BE2C (cell line): ENCODE results near the gene EXOC4.

ENCODE experiments used
- DNase-seq: peaks from one replicate; pipeline ENCODE4 v3.0.0-alpha.2; 2020
- H3K27me3 ChIP-seq: fragments of 250-450 bp; sonication (Bioruptor Pico); 2 replicates; pipeline ENCODE4 v1.5.1; 2020; ENCODE audit warnings: mild to moderate bottlenecking
- H3K36me3 ChIP-seq: fragments of 250-450 bp; sonication (Bioruptor Pico); 2 replicates; pipeline ENCODE4 v1.5.1; 2020; ENCODE audit warnings: mild to moderate bottlenecking
- H3K4me1 ChIP-seq: fragments of 250-450 bp; sonication (Bioruptor Pico); 2 replicates; pipeline ENCODE4 v1.5.1; 2020
- H3K4me3 ChIP-seq: 2 replicates; pipeline ENCODE4 v1.5.1; 2011; ENCODE audit warnings: low read depth, low read length
- H3K9me3 ChIP-seq: fragments of 250-450 bp; sonication (Bioruptor Pico); 2 replicates; pipeline ENCODE4 v1.5.1; 2020
- TF ChIP-seq, protein P1 (sequence below): IDR thresholded peaks from 2 replicates; pipeline ENCODE4 v1.5.1; 2012; ENCODE audit warnings: mild to moderate bottlenecking, low read depth, low read length

EXOC4 gene

DNA sequence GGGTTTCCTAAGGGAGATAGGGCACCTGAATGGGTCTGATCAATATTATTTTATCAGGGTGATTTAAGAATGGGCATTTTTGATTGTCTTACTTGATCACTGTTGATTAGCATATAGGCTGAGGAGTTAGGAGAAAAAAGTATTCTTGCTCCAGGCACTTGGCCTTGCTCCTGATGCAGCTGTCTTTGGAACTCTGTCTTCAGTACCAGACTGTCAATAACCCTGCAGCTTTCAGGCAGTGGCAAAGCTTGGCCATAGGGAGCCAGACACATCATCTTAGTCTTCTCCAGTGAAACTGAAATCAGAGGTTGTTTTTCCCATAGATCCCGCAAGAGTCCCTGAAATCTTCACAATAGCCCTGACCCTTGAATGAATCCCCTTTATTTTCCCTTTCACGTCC, 47.2 kb downstream of the EXOC4 start:
- TF ChIP-seq, protein P1, sequence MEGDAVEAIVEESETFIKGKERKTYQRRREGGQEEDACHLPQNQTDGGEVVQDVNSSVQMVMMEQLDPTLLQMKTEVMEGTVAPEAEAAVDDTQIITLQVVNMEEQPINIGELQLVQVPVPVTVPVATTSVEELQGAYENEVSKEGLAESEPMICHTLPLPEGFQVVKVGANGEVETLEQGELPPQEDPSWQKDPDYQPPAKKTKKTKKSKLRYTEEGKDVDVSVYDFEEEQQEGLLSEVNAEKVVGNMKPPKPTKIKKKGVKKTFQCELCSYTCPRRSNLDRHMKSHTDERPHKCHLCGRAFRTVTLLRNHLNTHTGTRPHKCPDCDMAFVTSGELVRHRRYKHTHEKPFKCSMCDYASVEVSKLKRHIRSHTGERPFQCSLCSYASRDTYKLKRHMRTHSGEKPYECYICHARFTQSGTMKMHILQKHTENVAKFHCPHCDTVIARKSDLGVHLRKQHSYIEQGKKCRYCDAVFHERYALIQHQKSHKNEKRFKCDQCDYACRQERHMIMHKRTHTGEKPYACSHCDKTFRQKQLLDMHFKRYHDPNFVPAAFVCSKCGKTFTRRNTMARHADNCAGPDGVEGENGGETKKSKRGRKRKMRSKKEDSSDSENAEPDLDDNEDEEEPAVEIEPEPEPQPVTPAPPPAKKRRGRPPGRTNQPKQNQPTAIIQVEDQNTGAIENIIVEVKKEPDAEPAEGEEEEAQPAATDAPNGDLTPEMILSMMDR: no peak
- H3K4me1 ChIP-seq: peaks cover 58% of the 10 kb centered on the region

DNA sequence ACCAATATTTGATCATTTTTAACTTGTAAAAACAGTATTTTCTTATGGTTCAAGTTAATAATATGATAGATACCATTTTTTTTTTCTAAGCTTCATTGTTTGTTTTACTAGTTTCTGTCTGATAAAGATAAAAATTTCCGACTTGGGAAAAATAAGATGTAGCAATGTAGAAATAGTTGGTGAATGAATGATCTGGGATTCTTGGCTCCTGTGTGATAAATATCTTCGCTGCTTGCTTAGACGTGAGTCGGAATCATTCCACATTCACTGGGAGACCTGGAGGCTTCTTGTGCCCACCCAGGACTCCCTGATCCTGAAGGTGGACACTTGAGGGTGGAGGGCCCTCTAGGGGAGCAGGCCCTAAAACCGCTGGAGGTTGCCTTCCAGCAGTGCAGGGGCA, 47.9 kb downstream of the EXOC4 start:
- Histone ChIP-seq H3K27me3 (no peaks in the 10 kb centered on the region), H3K9me3 (no peaks in the 10 kb centered on the region), H3K4me3 (no peak overlapping the region), H3K36me3 (peaks cover under 1% of the 10 kb centered on the region; the same call in 1 of the 2 replicates), H3K4me1 (peaks cover 51% of the 10 kb centered on the region)
- DNase-seq: no peak
- TF ChIP-seq, protein P1: no peak

More for the DNA sequence above, 47.2 kb downstream of the EXOC4 start:
- Histone ChIP-seq H3K9me3 (no peaks in the 10 kb centered on the region), H3K27me3 (no peaks in the 10 kb centered on the region), H3K36me3 (no peaks in the 10 kb centered on the region), H3K4me3 (no peak overlapping the region)
- peak; percentile 54 for DNase-seq

DNA sequence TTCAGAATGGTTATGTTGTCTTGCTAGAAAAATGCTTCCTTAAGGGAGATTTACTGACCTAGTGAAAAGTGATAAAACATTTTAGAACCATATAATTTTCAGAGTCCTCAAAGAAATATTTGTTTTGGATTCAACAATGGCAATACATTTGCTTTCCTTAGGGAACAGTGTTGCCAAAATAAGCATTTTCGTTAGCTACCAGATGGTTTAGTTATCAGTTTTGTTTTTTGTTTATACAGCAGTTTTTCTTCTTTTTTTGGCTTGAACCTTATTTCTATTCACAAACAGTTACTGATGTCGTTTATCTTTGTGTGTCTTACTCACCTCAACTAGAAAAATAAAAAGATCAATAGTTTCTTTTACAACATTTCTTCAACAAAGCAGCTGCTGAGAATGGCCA, 48.6 kb downstream of the EXOC4 start:
- no peak for DNase-seq
- Histone ChIP-seq H3K36me3 (peaks cover 7% of the 10 kb centered on the region), H3K4me3 (no peak overlapping the region), H3K27me3 (no peaks in the 10 kb centered on the region), H3K9me3 (no peaks in the 10 kb centered on the region), H3K4me1 (peaks cover 46% of the 10 kb centered on the region)
- TF ChIP-seq, protein P1: no peak

DNA sequence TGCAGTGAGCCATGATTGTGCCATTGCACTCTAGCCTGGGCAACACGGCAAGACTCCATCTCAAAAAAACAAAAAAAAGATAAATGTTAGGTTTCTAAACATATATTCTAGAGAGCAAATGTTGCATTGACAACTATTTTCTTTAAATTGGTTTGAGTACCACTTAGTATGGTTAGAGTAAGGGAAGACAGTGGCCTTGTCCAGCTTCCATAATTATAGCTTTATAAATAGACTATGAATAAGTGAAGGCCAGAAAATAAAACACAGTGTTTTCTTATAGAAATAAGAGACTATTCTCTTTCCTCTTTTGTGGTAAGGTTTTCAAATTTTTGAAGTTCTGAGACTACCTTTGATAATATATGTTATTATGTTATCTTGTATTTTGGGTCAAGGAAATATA, 50.5 kb downstream of the EXOC4 start:
- Histone ChIP-seq H3K4me3 (no peak overlapping the region), H3K36me3 (peaks cover 24% of the 10 kb centered on the region), H3K27me3 (no peaks in the 10 kb centered on the region), H3K4me1 (peaks cover 40% of the 10 kb centered on the region), H3K9me3 (no peaks in the 10 kb centered on the region)
- TF ChIP-seq, protein P1: no peak
- no peak for DNase-seq

DNA sequence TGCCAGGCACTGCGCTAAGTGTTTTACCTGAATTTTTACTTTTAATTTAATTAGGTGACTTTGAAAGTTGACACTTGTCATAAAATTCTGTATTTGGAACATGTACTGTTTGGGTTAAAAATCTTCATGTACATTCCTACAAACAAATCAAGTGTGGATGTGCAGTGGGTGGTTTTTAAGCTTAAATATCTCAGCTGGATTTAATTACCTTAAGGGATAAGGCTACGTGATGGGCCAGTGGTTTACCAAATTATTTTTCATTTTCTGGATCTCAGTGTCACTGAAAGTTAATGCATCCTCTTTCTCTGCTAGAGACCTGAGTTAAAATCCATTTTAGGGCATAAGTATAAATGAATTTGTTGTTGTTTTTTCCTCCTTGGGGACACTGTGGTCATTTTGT, 51.1 kb downstream of the EXOC4 start:
- Histone ChIP-seq H3K4me3 (no peak overlapping the region), H3K27me3 (no peaks in the 10 kb centered on the region), H3K9me3 (no peaks in the 10 kb centered on the region), H3K4me1 (peaks cover 35% of the 10 kb centered on the region), H3K36me3 (peaks cover 25% of the 10 kb centered on the region)
- TF ChIP-seq, protein P1: no peak
- no peak for DNase-seq

DNA sequence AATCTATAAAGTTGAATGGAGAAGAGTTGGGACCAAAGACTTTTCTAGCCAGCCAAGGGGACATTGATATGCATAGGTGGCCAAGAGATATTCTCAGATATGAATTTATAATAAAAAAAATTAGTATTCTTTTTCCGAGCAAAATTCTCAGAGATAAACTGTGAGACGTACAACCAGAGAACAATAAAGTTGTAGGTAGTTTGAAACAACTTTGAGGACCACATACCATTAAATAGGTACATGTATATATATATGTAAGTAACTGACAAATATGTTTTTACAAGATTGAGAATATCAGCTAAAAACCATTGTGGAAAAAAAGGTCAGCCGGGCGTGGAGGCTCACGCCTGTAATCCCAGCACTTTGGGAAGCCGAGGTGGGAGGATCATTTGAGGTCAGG, 56.5 kb downstream of the EXOC4 start:
- H3K36me3 ChIP-seq: peaks cover 28% of the 10 kb centered on the region
- DNase-seq: no peak
- H3K4me1 ChIP-seq: peaks cover 4% of the 10 kb centered on the region
- no peaks in the 10 kb centered on the region for H3K27me3 ChIP-seq
- H3K4me3 ChIP-seq: no peak overlapping the region
- H3K9me3 ChIP-seq: no peaks in the 10 kb centered on the region
- TF ChIP-seq, protein P1: no peak
